PC-3 (cell line): ENCODE data around the gene GASK1B. TPM values are rescaled to one million over a fixed set of nuclear protein-coding genes. Genes with fewer than 3 reads are reported as not detected.

ENCODE experiments used
- ATAC-seq: fragments of 200-7000 bp; cut with Tn5 transposase; 2 replicates; pipeline ENCODE4 v1.9.1; 2020; ENCODE audit warnings: mild to moderate bottlenecking, moderate library complexity
- BruUV-seq: library from RNA; stranded (reverse); fragments of 400-500 nt; replicated peaks from 2 replicates; lab custom pipeline; 2021; lab: Mats Ljungman, UMichigan
- CTCF ChIA-PET: fragments of 300-600 bp; sonication (Branson Sonifier 250); formaldehyde crosslinking; loops from one replicate; lab custom pipeline; 2022; ENCODE audit warnings: antibody characterized with exemption; lab: Charles Lee
- POLR2A ChIA-PET: fragments of 300-600 bp; sonication (Branson Sonifier 250); formaldehyde crosslinking; loops from one replicate; lab custom pipeline; 2022; ENCODE audit warnings: antibody characterized with exemption; ENCODE audit not compliant: unreplicated experiment; lab: Charles Lee
- DNase-seq: peaks from one replicate; pipeline ENCODE4 v3.0.0-alpha.2; 2015
- H2AFZ ChIP-seq: fragments of 300-600 bp; sonication (generic); 2 replicates; pipeline ENCODE4 v1.6.0; 2016; ENCODE audit warnings: antibody characterized with exemption, low read length
- H3F3A ChIP-seq: fragments of 300-600 bp; sonication (generic); one replicate; pipeline ENCODE4 v1.6.0; 2017; ENCODE audit warnings: antibody characterized with exemption, low read length, control low read depth, mild to moderate bottlenecking; ENCODE audit not compliant: unreplicated experiment
- H3K27ac ChIP-seq: fragments of 300-600 bp; sonication (generic); 2 replicates; pipeline ENCODE4 v1.5.1; 2016; ENCODE audit warnings: mild to moderate bottlenecking, low read length
- H3K27me3 ChIP-seq: fragments of 300-600 bp; sonication (generic); 2 replicates; pipeline ENCODE4 v1.6.1; 2016; ENCODE audit warnings: low read length, mixed read lengths
- H3K36me3 ChIP-seq: fragments of 300-600 bp; sonication (generic); 2 replicates; pipeline ENCODE4 v1.6.1; 2016; ENCODE audit warnings: low read depth, mixed run types, low read length, mixed read lengths
- H3K4me1 ChIP-seq: fragments of 300-600 bp; sonication (generic); 2 replicates; pipeline ENCODE4 v1.5.1; 2016; ENCODE audit warnings: low read length; ENCODE audit not compliant: insufficient read depth
- H3K4me2 ChIP-seq: fragments of 300-600 bp; sonication (generic); 2 replicates; pipeline ENCODE4 v1.6.0; 2016; ENCODE audit warnings: low read length
- H3K4me3 ChIP-seq: fragments of 300-600 bp; sonication (generic); 2 replicates; pipeline ENCODE4 v1.5.1; 2016; ENCODE audit warnings: mild to moderate bottlenecking, low read length, mixed read lengths
- H3K79me2 ChIP-seq: fragments of 300-600 bp; sonication (generic); 2 replicates; pipeline ENCODE4 v1.6.1; 2017; ENCODE audit warnings: low read length, mixed read lengths
- H3K9ac ChIP-seq: fragments of 300-600 bp; sonication (generic); 2 replicates; pipeline ENCODE4 v1.6.0; 2016; ENCODE audit warnings: mild to moderate bottlenecking, low read length
- H3K9me2 ChIP-seq: fragments of 300-600 bp; sonication (generic); replicated peaks from 2 replicates; pipeline ENCODE4 v1.6.1; 2016; ENCODE audit warnings: mixed run types, low read length, mixed read lengths
- H3K9me3 ChIP-seq: fragments of 300-600 bp; sonication (generic); 2 replicates; pipeline ENCODE4 v1.6.1; 2016; ENCODE audit warnings: low read length, mixed read lengths
- H4K20me1 ChIP-seq: fragments of 300-600 bp; sonication (generic); 2 replicates; pipeline ENCODE4 v1.6.1; 2016; ENCODE audit warnings: low read length, mixed read lengths
- EZH2 ChIP-seq: fragments of 300-600 bp; sonication (generic); IDR thresholded peaks from one replicate; pipeline ENCODE4 v1.6.1; 2017; ENCODE audit warnings: antibody characterized with exemption, mild to moderate bottlenecking, low read length; ENCODE audit not compliant: unreplicated experiment
- EZH2phosphoT487 ChIP-seq: fragments of 300-600 bp; sonication (generic); IDR thresholded peaks from 2 replicates; pipeline ENCODE4 v1.6.1; 2018; ENCODE audit warnings: mild to moderate bottlenecking, antibody characterized with exemption, low read length, borderline replicate concordance
- intact Hi-C: fragments of 100-400 bp; cut with micrococcal nuclease; formaldehyde crosslinking; loops from 2 replicates; pipeline ENCODE4 v1.9.0; 2023
- total RNA-seq: library from RNA; depleted of rRNA; stranded (reverse); fragments of >200 nt; gene quantifications from 2 replicates; pipeline ENCODE4 v1.2.3, GENCODE V29; 2014
- TF ChIP-seq, protein P1 (sequence below): fragments of 300-600 bp; sonication (generic); conservative IDR thresholded peaks from 2 replicates; pipeline ENCODE4 v1.5.1; 2017; ENCODE audit warnings: antibody characterized with exemption, low read depth, mild to moderate bottlenecking, low read length

GASK1B gene
- total RNA-seq, 1 experiment from 2014 or later: 0.51 TPM

GRCh38 chr4:158166701-158167100 is 6.1 kb downstream of the GASK1B start:
- Histone ChIP-seq H3K36me3 (no peaks in the 10 kb centered on the region), H2AFZ (no peak overlapping the region), H3K9ac (no peak overlapping the region), H3K79me2 (no peaks in the 10 kb centered on the region), H3K9me3 (no peaks in the 10 kb centered on the region), H3K4me1 (peaks cover 15% of the 10 kb centered on the region), H3K9me2 (no peaks in the 10 kb centered on the region), H3K4me3 (no peak overlapping the region), H3K27me3 (no peaks in the 10 kb centered on the region), H3K4me2 (no peak overlapping the region), H4K20me1 (no peaks in the 10 kb centered on the region), H3F3A (no peaks in the 10 kb centered on the region), H3K27ac (no peak overlapping the region)
- ChIA-PET POLR2A (no interaction called here), CTCF (no interaction called here)
- DNase-seq (no peak), ATAC-seq (no peak)
- no TSS peak for BruUV-seq
- TF ChIP-seq, protein P1, sequence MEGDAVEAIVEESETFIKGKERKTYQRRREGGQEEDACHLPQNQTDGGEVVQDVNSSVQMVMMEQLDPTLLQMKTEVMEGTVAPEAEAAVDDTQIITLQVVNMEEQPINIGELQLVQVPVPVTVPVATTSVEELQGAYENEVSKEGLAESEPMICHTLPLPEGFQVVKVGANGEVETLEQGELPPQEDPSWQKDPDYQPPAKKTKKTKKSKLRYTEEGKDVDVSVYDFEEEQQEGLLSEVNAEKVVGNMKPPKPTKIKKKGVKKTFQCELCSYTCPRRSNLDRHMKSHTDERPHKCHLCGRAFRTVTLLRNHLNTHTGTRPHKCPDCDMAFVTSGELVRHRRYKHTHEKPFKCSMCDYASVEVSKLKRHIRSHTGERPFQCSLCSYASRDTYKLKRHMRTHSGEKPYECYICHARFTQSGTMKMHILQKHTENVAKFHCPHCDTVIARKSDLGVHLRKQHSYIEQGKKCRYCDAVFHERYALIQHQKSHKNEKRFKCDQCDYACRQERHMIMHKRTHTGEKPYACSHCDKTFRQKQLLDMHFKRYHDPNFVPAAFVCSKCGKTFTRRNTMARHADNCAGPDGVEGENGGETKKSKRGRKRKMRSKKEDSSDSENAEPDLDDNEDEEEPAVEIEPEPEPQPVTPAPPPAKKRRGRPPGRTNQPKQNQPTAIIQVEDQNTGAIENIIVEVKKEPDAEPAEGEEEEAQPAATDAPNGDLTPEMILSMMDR: no peak
- no peak for TF ChIP-seq EZH2
- TF ChIP-seq EZH2phosphoT487: no peak
- intact Hi-C loops: no loop called here

DNA sequence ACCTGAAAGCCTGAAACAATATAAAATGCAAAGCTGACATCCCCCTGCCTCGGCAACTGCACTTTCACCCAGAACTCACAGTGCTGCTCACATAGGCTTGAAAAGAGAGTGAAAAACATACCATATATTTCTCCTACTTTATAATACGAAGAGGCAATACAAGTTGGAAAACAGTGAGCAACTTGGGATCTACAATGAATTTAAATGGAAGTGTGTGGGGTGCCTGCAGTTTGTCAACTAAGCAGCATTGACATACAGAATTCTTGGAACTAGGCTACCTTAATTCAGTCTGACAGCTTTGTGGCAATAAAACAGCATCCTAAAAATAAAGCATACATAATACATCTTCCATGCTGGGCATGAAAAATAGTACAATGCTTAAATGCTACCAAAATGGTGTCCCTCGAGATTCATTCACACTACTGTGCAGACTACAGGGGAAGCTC is 8.0 kb downstream of the GASK1B start:
- Histone ChIP-seq H4K20me1 (no peaks in the 10 kb centered on the region), H3K9me3 (no peaks in the 10 kb centered on the region), H3K27ac (no peak overlapping the region), H3K4me3 (no peak overlapping the region), H3K36me3 (no peaks in the 10 kb centered on the region), H3K9me2 (no peaks in the 10 kb centered on the region), H3K79me2 (no peaks in the 10 kb centered on the region), H3K27me3 (no peaks in the 10 kb centered on the region), H3F3A (no peaks in the 10 kb centered on the region), H3K4me1 (peaks cover 14% of the 10 kb centered on the region), H2AFZ (peak overlapping the region; percentile 44; the same call in 1 of the 2 replicates), H3K9ac (no peak overlapping the region), H3K4me2 (peak overlapping the region; percentile 43; the same call in 1 of the 2 replicates)
- BruUV-seq: no TSS peak
- CTCF ChIA-PET: no interaction called here
- intact Hi-C loops: no loop called here
- no peak for TF ChIP-seq EZH2
- ATAC-seq (no peak), DNase-seq (no peak)
- POLR2A ChIA-PET: no interaction called here

DNA sequence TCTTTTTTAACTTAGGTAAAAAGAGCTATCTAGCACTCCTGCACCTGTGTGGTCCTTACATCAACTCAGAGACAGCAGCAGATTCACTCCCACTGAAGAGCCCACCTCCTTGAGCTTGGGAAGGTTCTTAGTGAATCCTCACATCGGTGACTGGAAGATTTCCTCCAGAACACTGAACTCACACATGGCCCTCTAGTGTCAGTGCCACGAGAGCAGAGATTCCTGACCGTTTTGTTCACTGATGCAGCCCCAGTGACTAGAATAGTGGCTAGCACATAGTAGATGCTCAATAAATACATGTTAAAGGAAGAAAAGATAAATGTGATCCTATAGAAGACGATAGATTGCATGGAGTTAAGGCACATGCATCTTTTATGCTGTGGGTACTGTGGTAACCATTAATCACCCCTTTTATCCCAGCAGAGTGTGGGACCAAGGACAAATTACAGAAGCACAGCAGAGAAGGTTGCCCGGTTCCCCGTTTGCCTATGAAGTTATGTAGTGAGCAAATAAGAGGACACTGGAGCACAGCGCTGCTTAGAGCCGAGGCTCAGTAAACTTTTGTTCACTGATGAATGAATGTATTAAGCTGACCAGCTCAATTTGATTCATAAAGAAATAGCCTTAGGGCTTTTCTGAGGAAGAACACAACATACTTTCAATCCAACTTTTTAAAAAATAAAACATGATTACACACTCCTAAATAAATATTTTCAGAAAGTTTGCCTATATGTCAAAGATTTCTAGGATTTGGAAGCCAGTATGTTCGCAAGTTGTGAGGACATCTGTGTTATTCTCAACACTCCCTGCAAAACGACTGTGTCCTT is 8.7 kb downstream of the GASK1B start:
- BruUV-seq: no TSS peak
- Histone ChIP-seq H3K9ac (no peak overlapping the region), H3K27me3 (no peaks in the 10 kb centered on the region), H3K4me3 (no peak overlapping the region), H2AFZ (peak overlapping the region; percentile 44; the same call in 1 of the 2 replicates), H3K9me3 (no peaks in the 10 kb centered on the region), H3K36me3 (no peaks in the 10 kb centered on the region), H3K4me2 (peak overlapping the region; percentile 43; the same call in 1 of the 2 replicates), H3K79me2 (no peaks in the 10 kb centered on the region), H3K27ac (no peak overlapping the region), H3K9me2 (no peaks in the 10 kb centered on the region), H3K4me1 (peaks cover 14% of the 10 kb centered on the region), H3F3A (no peaks in the 10 kb centered on the region), H4K20me1 (no peaks in the 10 kb centered on the region)
- intact Hi-C loops: no loop called here
- POLR2A ChIA-PET: no interaction called here
- CTCF ChIA-PET: no interaction called here
- DNase-seq (peak; percentile 29), ATAC-seq (peak; percentile 76)
- TF ChIP-seq EZH2phosphoT487: no peak
- TF ChIP-seq, protein P1: no peak
- TF ChIP-seq EZH2: no peak
